Large intestine (tissue), 3 donors: Measurements from ENCODE around the gene ATG4A. TPM values are rescaled to one million over a fixed set of nuclear protein-coding genes. Genes with fewer than 3 reads are reported as not detected.
A peak's percentile ranks its signal among the peaks of the same experiment; 100 is the strongest.

Experiments used
- DNase-seq, 2 donors: peaks; one replicate each; pipeline versions ENCODE4 v3.0.0 to v3.0.0-alpha.2; 2013
- H3K27ac ChIP-seq: one replicate; pipeline ENCODE4 v1.5.1; 2013; ENCODE audit warnings: low read length
- H3K27me3 ChIP-seq: 2 replicates; pipeline ENCODE4 v1.6.1; 2013; ENCODE audit warnings: low read length; ENCODE audit not compliant: control insufficient read depth, insufficient read depth
- H3K36me3 ChIP-seq: 2 replicates; pipeline ENCODE4 v1.6.1; 2013; ENCODE audit warnings: low read length; ENCODE audit not compliant: control insufficient read depth, insufficient read depth
- H3K4me1 ChIP-seq: one replicate; pipeline ENCODE4 v1.6.1; 2013; ENCODE audit warnings: low read length; ENCODE audit not compliant: control insufficient read depth, insufficient read depth
- H3K4me3 ChIP-seq: one replicate; pipeline ENCODE4 v1.5.1; 2013; ENCODE audit warnings: low read length
- H3K9me3 ChIP-seq: one replicate; pipeline ENCODE4 v1.6.1; 2013; ENCODE audit warnings: mild to moderate bottlenecking, low read depth, low read length, moderate library complexity; ENCODE audit not compliant: control insufficient read depth
- WGBS: methylation state at CpG from one replicate; pipeline ENCODE4 v1.1.5; 2013; ENCODE audit warnings: low lambda C conversion rate; ENCODE audit not compliant: insufficient coverage; 5-methylcytosine and 5-hydroxymethylcytosine counted together
- polyA plus RNA-seq: library from polyadenylated mRNA; unstranded; fragments of 120-200 nt; gene quantifications from one replicate; pipeline ENCODE4 v1.2.1, GENCODE V29; 2013

Gene ATG4A
- polyA plus RNA-seq, 1 donor: 20.6 TPM

DNA sequence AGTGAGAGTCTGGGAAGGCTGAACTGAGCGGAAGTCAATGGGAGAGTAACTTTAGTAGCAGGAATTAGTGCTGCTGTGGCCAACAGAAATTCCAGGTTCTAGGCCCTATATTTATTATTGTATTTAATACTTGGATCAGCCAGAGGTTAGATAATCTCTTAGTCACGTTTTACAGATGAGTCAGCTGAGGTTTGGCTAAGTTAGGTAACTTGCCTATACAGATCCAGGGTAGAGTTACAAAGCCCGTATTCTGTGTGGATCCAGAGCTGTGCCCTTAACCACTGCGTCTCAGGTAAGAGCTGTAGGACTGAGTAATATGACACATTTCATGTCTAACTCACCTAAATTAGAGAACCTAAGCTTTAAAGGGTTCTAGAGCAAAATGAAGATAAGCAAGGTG lies 20.7 kb upstream of the ATG4A start:
- Histone ChIP-seq H3K4me1 (no peaks in the 10 kb centered on the region), H3K9me3 (no peaks in the 10 kb centered on the region), H3K27me3 (no peaks in the 10 kb centered on the region), H3K27ac (no peak overlapping the region), H3K36me3 (no peaks in the 10 kb centered on the region), H3K4me3 (no peak overlapping the region)
- no peak for DNase-seq
- WGBS: no CpG with 5 or more reads among the region's 4 CpGs

DNA sequence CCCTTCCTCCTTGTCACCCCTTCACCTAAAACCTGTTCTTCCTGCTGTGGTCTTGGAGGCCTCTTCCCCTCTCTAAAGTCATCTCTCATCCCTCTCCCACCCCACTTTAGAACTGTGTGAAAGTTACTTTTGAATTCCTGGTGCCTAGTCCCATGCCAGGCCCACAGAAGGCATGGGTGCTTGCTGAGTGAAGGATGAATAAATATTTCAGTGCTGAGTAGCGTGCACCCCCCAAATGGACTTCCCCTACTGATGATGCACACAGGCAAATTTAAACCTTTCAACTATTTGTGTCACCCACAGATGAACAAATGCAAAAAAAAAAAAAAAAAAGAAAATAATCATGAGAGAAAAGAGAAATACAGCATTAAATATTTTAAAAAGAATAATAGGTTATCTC lies 20.0 kb upstream of the ATG4A start:
- no CpG with 5 or more reads among the region's 1 CpG for WGBS
- H3K27me3 ChIP-seq: no peaks in the 10 kb centered on the region
- DNase-seq: no peak

DNA sequence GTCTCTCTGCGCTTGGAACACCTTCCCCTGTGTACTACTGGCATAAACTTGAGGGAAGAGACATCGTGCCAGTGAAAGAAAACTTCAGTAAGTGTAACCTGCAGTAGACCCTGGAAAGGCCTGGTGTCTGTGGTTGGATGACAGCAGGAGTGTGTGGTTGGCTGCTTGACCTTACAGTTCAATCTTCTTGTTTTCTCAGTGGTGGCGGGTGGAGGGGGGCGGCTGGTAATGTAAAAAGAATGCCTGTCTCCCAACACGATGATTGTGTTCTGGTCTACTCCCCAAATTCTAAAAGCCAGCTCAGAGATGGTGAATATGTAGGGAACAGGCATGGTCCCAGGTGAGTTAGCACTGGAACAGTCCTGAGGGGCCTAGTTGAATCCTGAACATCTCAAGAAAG lies 18.8 kb upstream of the ATG4A start:
- no peak for DNase-seq
- no peak overlapping the region for H3K4me3 ChIP-seq
- no peak overlapping the region for H3K27ac ChIP-seq
- WGBS: no CpG with 5 or more reads among the region's 5 CpGs
- no peaks in the 10 kb centered on the region for H3K27me3 ChIP-seq
- no peaks in the 10 kb centered on the region for H3K9me3 ChIP-seq
- H3K36me3 ChIP-seq: no peaks in the 10 kb centered on the region
- H3K4me1 ChIP-seq: no peaks in the 10 kb centered on the region

More for the DNA sequence above, 20.0 kb upstream of the ATG4A start:
- Histone ChIP-seq H3K27ac (no peak overlapping the region), H3K4me3 (no peak overlapping the region), H3K9me3 (no peaks in the 10 kb centered on the region), H3K36me3 (no peaks in the 10 kb centered on the region), H3K4me1 (no peaks in the 10 kb centered on the region)

DNA sequence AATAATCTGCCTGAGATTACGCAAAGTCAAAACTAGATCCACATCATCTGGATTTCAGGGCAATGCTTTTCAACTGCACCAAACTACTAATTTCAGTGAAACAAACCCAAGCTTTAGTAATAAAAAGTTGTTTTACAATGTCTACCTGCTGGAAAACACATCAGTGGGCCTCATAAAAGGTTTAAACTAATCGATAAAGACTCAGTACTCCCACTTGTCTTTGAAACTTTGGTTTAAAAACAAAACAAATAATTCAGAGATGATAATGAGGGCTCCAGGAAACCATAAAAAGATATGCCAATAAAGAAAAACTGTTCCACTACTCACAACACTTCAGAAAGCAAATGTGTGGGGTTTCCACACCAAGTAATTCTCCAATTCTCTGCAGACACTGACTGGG lies 10.5 kb upstream of the ATG4A start:
- no peak for DNase-seq
- H3K27me3 ChIP-seq: no peaks in the 10 kb centered on the region
- no CpG with 5 or more reads among the region's 2 CpGs for WGBS
- no peaks in the 10 kb centered on the region for H3K4me1 ChIP-seq
- H3K4me3 ChIP-seq: no peak overlapping the region
- no peak overlapping the region for H3K27ac ChIP-seq
- no peaks in the 10 kb centered on the region for H3K9me3 ChIP-seq
- peaks cover 5% of the 10 kb centered on the region for H3K36me3 ChIP-seq

DNA sequence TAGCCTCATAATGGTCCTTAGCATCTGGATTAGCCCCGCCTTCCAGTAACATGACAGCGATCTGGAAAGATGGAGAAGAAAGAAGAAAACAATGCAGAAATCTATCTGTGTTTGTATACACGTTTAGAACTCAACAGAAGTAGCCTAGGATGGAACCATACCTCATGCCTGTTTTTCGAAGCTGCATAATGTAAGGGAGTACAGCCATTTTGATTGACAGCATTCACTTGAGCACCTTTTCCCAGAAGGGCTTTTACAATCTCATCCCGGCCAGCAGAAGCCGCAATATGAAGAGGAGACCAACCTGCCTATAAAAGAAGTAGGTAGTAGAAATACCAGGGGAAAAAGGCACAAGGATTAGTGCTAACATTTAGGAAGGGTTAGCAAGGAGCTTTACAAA lies 3.8 kb upstream of the ATG4A start:
- no CpG with 5 or more reads among the region's 6 CpGs for WGBS
- peaks cover 3% of the 10 kb centered on the region for H3K4me1 ChIP-seq
- H3K27ac ChIP-seq: peak overlapping the region; percentile 45
- peaks cover 15% of the 10 kb centered on the region for H3K36me3 ChIP-seq
- no peaks in the 10 kb centered on the region for H3K27me3 ChIP-seq
- DNase-seq: no peak
- no peaks in the 10 kb centered on the region for H3K9me3 ChIP-seq
- H3K4me3 ChIP-seq: no peak overlapping the region

DNA sequence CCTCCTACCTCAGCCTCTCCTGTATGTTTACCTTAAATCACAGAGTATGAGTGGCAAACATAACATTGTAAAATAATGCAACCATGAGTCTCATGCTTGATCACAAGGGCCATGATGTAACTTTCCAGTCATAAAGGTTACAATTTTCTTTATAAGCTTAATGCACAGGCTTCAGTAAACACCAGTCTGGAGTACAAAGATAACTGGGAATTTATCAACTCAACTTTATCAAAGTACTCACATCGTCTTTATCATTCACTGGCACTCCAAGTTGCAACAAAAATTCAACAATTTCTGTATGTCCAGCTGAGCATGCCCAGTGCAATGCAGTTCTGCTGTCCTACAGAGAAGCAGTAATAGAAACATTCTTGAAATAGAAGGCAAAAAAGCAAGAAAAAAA lies 3.1 kb upstream of the ATG4A start:
- H3K27ac ChIP-seq: peak overlapping the region; percentile 45
- H3K4me1 ChIP-seq: peaks cover 3% of the 10 kb centered on the region
- H3K9me3 ChIP-seq: no peaks in the 10 kb centered on the region
- peak; percentile 56 to 86 for DNase-seq
- peaks cover 15% of the 10 kb centered on the region for H3K36me3 ChIP-seq
- H3K4me3 ChIP-seq: no peak overlapping the region
- no CpG with 5 or more reads among the region's 1 CpG for WGBS
- no peaks in the 10 kb centered on the region for H3K27me3 ChIP-seq

DNA sequence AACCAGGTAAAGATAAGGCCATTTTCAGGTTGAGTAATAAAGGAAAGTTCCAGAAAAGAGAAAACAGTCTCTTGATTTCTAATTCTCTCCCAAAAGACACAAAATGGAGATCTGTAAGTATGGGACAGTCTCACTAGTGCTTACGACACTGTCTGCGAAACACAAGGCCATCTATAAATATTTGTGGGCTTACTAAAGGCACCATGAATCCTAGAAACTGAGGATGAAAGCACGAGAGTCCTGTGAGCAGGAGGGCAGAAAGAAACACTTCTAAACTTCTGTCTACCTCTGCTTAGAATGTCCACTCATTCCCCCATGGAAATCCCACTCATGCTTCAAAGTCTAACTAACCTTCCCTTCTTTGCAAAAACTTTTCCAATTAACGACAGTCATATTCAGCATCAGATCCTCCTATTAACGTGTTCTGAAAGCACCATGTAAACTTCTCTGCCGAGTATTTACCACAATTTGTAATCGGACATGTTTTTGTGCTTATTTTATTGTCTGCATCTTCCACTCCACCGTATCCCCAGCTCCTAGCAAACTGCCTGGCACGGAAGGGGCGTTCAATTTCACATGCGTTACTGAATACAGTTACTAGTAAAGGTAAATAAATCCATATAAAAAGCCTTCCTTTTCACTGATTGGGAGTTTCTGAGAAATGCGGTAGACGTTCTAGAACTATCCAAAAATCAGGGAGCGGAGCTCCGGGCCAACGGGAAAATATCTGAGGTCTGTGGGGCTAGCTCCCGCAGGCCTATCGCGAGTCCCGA lies 901 bp upstream of the ATG4A start:
- peaks cover 3% of the 10 kb centered on the region for H3K4me1 ChIP-seq
- H3K27ac ChIP-seq: peak overlapping the region; percentile 85
- H3K27me3 ChIP-seq: no peaks in the 10 kb centered on the region
- peak in 1 of 2 donors; percentile 45 for DNase-seq
- peak overlapping the region; percentile 73 for H3K4me3 ChIP-seq
- no CpG with 5 or more reads among the region's 20 CpGs for WGBS
- H3K36me3 ChIP-seq: peaks cover 10% of the 10 kb centered on the region
- no peaks in the 10 kb centered on the region for H3K9me3 ChIP-seq

DNA sequence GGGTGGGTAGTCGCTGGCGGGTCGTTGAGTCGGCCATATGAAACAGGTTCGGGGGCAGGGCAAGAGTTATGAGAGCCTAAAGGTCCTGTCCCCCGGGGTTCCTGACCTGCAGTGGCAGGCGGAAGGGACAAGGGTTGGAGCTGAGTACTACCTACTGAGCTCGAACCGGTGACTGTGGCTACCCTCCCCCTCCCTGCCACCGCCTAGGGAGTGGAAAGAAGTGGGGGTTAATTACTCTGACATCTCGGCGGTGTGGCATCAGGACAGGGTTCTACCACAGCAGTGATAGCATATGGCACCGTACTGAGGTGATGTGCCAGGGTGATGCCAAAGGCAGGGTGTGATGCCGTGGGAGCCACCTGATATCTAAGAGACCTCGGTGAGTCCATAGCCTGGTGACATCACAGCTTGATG lies 307 bp downstream of the ATG4A start:
- peak in 1 of 2 donors; percentile 7 for DNase-seq
- WGBS: no CpG with 5 or more reads among the region's 15 CpGs

DNA sequence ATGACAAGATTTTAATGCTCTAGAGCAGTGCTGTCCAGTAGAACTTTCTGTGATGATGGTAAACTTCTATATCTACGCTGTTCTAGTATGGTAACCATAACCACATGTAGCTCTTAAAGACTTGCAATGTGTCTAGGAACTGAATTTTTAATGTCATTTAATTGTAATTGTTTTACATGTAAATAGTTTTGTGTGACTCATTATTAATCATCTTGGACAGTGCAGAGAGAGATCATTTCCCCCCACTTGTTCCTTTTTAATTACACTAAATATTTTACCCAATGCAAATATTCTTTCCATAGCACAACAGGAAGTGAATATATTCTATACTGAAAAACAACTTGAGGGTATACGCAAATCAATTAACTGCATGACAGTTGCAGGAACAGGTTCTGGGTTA lies 5.8 kb downstream of the ATG4A start:
- H3K36me3 ChIP-seq: no peaks in the 10 kb centered on the region
- no peak for DNase-seq
- 100% methylated on average over 1 of the region's 2 CpGs for WGBS

More for the DNA sequence above, 307 bp downstream of the ATG4A start:
- Histone ChIP-seq H3K27me3 (no peaks in the 10 kb centered on the region), H3K4me1 (peaks cover 3% of the 10 kb centered on the region), H3K36me3 (peaks cover 7% of the 10 kb centered on the region), H3K27ac (peak overlapping the region; percentile 72), H3K9me3 (no peaks in the 10 kb centered on the region), H3K4me3 (peak overlapping the region; percentile 73)

DNA sequence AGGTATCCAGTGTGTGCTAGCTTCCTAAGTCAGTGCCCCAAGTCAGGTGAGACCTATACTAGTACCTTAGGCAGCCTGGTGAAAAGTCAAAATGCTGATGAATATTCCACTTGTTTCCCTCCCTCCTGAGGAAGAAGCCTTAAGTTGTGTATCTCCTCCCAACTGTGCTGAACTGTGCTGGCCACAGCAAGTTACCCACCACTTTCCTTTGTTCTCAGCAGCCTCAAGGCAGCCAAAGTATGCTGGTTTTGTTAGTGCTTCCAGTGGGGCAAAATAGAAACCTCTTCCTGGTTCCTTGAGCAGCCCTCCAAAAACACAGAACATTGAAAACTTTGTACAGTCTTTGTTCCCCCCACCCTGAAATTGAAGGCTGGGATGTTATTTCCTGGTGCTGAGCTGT lies 13.9 kb downstream of the ATG4A start:
- Histone ChIP-seq H3K4me1 (no peaks in the 10 kb centered on the region), H3K36me3 (no peaks in the 10 kb centered on the region), H3K27ac (no peak overlapping the region), H3K27me3 (no peaks in the 10 kb centered on the region), H3K9me3 (no peaks in the 10 kb centered on the region), H3K4me3 (no peak overlapping the region)
- no peak for DNase-seq

More for the DNA sequence above, 5.8 kb downstream of the ATG4A start:
- Histone ChIP-seq H3K27me3 (no peaks in the 10 kb centered on the region), H3K4me3 (no peak overlapping the region), H3K27ac (no peak overlapping the region), H3K9me3 (no peaks in the 10 kb centered on the region), H3K4me1 (no peaks in the 10 kb centered on the region)

DNA sequence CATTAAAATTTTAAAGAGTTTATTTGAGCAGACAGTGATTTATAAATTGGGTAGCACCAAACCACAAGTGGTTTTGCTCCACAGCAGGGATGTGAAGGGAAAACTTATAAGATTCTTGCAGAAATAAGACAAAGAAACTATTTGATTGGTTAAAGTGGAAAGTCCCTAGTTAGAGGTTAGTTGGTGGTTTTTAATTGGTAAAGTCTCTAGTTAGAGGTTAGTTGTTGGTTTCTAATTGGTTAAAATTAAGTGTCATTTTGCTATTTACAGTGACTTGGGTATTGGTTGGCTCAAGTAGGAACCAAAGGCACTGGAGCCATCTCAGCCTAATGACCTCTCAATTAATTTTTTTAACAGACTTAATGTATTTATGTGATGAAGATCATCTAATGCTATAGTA lies 23.0 kb downstream of the ATG4A start:
- Histone ChIP-seq H3K4me1 (no peaks in the 10 kb centered on the region), H3K36me3 (no peaks in the 10 kb centered on the region), H3K4me3 (no peak overlapping the region), H3K27ac (no peak overlapping the region), H3K27me3 (no peaks in the 10 kb centered on the region), H3K9me3 (no peaks in the 10 kb centered on the region)
- no peak for DNase-seq
